ENCODE data around the gene KCNJ6.

DNA sequence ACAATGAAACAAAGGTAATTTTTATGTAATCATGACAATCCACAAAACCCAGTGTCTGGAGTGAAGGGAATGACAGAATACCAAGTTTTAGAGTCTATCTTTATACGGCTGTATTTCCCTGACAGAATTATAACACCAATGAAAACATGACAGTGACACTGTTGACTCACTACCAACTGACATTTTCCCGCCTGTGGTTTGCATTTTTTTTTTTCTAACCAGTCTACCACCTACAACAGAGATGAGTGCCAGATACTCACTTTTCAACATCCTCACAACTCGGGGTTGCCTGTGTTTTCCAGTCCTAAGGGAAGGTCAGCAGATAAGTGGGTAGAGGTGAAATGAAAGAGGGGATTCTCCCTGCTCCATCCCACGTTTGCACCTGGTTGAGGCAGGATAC is 118.9 kb downstream of the KCNJ6 start:
- TF ChIP-seq, protein P1, sequence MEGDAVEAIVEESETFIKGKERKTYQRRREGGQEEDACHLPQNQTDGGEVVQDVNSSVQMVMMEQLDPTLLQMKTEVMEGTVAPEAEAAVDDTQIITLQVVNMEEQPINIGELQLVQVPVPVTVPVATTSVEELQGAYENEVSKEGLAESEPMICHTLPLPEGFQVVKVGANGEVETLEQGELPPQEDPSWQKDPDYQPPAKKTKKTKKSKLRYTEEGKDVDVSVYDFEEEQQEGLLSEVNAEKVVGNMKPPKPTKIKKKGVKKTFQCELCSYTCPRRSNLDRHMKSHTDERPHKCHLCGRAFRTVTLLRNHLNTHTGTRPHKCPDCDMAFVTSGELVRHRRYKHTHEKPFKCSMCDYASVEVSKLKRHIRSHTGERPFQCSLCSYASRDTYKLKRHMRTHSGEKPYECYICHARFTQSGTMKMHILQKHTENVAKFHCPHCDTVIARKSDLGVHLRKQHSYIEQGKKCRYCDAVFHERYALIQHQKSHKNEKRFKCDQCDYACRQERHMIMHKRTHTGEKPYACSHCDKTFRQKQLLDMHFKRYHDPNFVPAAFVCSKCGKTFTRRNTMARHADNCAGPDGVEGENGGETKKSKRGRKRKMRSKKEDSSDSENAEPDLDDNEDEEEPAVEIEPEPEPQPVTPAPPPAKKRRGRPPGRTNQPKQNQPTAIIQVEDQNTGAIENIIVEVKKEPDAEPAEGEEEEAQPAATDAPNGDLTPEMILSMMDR (IDR thresholded peaks at IDR 0.05 in 2 of 3, conservative IDR thresholded peaks at IDR 0.05 in 1 of 3; ENCODE audit: borderline replicate concordance in 1 of 3, insufficient read depth in 1 of 3, low read depth in 2 of 3, low read length in 2 of 3): no peak
- no peak for TF ChIP-seq TCF7L2 (IDR thresholded peaks at IDR 0.05; ENCODE audit: borderline replicate concordance, extremely low read depth, insufficient read depth, insufficient read length)
- TF ChIP-seq POLR2A (IDR thresholded peaks at IDR 0.05; ENCODE audit: borderline replicate concordance, extremely low read depth, insufficient read depth, insufficient read length): no peak
- TF ChIP-seq, protein P2, sequence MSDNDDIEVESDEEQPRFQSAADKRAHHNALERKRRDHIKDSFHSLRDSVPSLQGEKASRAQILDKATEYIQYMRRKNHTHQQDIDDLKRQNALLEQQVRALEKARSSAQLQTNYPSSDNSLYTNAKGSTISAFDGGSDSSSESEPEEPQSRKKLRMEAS (IDR thresholded peaks at IDR 0.05): no peak
- TF ChIP-seq RAD21 (IDR thresholded peaks at IDR 0.05; ENCODE audit: low read depth): no peak
- no peak for TF ChIP-seq POLR2AphosphoS5 (IDR thresholded peaks at IDR 0.05; ENCODE audit: low read depth, low read length)
- TF ChIP-seq, protein P3, sequence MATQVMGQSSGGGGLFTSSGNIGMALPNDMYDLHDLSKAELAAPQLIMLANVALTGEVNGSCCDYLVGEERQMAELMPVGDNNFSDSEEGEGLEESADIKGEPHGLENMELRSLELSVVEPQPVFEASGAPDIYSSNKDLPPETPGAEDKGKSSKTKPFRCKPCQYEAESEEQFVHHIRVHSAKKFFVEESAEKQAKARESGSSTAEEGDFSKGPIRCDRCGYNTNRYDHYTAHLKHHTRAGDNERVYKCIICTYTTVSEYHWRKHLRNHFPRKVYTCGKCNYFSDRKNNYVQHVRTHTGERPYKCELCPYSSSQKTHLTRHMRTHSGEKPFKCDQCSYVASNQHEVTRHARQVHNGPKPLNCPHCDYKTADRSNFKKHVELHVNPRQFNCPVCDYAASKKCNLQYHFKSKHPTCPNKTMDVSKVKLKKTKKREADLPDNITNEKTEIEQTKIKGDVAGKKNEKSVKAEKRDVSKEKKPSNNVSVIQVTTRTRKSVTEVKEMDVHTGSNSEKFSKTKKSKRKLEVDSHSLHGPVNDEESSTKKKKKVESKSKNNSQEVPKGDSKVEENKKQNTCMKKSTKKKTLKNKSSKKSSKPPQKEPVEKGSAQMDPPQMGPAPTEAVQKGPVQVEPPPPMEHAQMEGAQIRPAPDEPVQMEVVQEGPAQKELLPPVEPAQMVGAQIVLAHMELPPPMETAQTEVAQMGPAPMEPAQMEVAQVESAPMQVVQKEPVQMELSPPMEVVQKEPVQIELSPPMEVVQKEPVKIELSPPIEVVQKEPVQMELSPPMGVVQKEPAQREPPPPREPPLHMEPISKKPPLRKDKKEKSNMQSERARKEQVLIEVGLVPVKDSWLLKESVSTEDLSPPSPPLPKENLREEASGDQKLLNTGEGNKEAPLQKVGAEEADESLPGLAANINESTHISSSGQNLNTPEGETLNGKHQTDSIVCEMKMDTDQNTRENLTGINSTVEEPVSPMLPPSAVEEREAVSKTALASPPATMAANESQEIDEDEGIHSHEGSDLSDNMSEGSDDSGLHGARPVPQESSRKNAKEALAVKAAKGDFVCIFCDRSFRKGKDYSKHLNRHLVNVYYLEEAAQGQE (IDR thresholded peaks at IDR 0.05; ENCODE audit: low read depth): no peak
- no peak for TF ChIP-seq SIN3A (IDR thresholded peaks at IDR 0.05; ENCODE audit: low read depth)

All from HCT116 (cell line).